ENCODE data around the gene LTBP2.

GRCh38 chr14:74491956-74492775 lies 119.9 kb downstream of the LTBP2 start:
- no peak for TF ChIP-seq CTCF (IDR thresholded peaks at IDR 0.05; ENCODE audit: insufficient read depth, low read length)
- peak; percentile 19; the same call in 1 of the 2 replicates for TF ChIP-seq SPI1 (IDR thresholded peaks at IDR 0.05; ENCODE audit: borderline replicate concordance, low read depth)
